ENCODE measurements around the gene DOP1A.

DNA sequence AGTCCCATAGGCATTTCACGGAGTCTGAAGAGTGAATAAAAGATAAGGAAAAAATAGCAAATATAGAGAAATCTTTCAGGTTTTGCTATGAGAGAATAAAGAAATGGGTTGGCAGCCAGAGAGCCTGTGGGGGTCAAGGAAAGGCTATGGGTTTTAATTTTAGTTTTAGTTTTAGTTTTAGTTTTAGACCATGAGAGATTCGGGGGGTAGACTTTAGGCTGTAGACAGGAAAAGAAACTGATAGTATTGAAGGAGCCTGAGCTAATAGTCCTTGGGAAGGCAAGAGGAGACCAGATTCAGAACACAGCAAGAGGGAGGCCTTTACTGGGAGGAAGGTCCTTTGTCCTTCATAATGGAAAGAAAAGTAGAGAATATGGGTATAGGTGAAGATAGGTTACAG lies 19.3 kb downstream of the DOP1A start:
- TF ChIP-seq RAD21 (IDR thresholded peaks at IDR 0.05) (no peak), TAF1 (conservative IDR thresholded peaks at IDR 0.05) (no peak), RXRA (IDR thresholded peaks at IDR 0.05) (no peak)
- TF ChIP-seq, protein P1, sequence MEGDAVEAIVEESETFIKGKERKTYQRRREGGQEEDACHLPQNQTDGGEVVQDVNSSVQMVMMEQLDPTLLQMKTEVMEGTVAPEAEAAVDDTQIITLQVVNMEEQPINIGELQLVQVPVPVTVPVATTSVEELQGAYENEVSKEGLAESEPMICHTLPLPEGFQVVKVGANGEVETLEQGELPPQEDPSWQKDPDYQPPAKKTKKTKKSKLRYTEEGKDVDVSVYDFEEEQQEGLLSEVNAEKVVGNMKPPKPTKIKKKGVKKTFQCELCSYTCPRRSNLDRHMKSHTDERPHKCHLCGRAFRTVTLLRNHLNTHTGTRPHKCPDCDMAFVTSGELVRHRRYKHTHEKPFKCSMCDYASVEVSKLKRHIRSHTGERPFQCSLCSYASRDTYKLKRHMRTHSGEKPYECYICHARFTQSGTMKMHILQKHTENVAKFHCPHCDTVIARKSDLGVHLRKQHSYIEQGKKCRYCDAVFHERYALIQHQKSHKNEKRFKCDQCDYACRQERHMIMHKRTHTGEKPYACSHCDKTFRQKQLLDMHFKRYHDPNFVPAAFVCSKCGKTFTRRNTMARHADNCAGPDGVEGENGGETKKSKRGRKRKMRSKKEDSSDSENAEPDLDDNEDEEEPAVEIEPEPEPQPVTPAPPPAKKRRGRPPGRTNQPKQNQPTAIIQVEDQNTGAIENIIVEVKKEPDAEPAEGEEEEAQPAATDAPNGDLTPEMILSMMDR (IDR thresholded peaks at IDR 0.05; ENCODE audit: low read depth, low read length, missing input control), result no peak
- TF ChIP-seq, protein P2, sequence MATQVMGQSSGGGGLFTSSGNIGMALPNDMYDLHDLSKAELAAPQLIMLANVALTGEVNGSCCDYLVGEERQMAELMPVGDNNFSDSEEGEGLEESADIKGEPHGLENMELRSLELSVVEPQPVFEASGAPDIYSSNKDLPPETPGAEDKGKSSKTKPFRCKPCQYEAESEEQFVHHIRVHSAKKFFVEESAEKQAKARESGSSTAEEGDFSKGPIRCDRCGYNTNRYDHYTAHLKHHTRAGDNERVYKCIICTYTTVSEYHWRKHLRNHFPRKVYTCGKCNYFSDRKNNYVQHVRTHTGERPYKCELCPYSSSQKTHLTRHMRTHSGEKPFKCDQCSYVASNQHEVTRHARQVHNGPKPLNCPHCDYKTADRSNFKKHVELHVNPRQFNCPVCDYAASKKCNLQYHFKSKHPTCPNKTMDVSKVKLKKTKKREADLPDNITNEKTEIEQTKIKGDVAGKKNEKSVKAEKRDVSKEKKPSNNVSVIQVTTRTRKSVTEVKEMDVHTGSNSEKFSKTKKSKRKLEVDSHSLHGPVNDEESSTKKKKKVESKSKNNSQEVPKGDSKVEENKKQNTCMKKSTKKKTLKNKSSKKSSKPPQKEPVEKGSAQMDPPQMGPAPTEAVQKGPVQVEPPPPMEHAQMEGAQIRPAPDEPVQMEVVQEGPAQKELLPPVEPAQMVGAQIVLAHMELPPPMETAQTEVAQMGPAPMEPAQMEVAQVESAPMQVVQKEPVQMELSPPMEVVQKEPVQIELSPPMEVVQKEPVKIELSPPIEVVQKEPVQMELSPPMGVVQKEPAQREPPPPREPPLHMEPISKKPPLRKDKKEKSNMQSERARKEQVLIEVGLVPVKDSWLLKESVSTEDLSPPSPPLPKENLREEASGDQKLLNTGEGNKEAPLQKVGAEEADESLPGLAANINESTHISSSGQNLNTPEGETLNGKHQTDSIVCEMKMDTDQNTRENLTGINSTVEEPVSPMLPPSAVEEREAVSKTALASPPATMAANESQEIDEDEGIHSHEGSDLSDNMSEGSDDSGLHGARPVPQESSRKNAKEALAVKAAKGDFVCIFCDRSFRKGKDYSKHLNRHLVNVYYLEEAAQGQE (IDR thresholded peaks at IDR 0.05), result no peak
